ENCODE data around the gene MEIS3.

Gene MEIS3

DNA sequence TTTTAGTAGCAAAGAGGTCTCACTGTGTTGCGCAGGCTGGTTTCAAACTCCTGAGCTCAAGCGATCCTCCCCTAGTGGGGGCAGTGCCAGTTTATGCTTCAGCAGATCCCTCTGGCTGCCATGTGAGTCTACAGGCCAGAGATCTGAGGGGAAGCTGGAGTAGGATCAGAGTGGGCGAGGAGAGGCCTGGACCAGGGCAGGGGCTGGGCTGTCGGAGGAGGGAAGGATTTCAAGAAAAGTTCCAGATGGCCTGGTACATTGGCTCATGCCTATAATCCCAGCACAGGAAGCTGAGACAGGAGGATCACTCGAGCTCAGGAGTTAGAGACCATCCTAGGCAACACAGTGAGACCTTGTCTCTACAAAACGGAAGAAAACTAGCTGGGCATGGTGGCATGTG, 60.4 kb downstream of the MEIS3 start:
- no peak for DNase-seq (ENCODE audit: low spot score)

- no peak for DNase-seq (ENCODE audit: low spot score)
These were observed 61.3 kb downstream of the MEIS3 start for GRCh38 chr19:47357788-47358680.

- DNase-seq (ENCODE audit: low spot score), result no peak
These were observed 62.4 kb downstream of the MEIS3 start for GRCh38 chr19:47356900-47357299.

- DNase-seq (ENCODE audit: low spot score), result no peak
These were observed 66.0 kb downstream of the MEIS3 start for GRCh38 chr19:47353307-47353712.
